Spleen (tissue), 11 donors: Measurements from ENCODE around the gene UFL1. TPM values are rescaled to one million over a fixed set of nuclear protein-coding genes. Genes with fewer than 3 reads are reported as not detected.
A peak's percentile ranks its signal among the peaks of the same experiment; 100 is the strongest.
"Not testable (repeated sequence)": the region's sequence is repeated elsewhere in the genome, so short reads cannot be mapped to it uniquely, and the experiment has no call there.

Experiments
- DNase-seq: peaks from one replicate; pipeline ENCODE4 v3.0.0-alpha.2; 2020
- H3K27ac ChIP-seq, 8 donors: fragments of 200-600 bp; sonication (generic) in 7 of 8; 1 replicate in 4 of 8; 2 replicates in 4 of 8; pipeline versions ENCODE4 v1.5.0 to v1.8.0; 2016 to 2021; ENCODE audit warnings: inconsistent platforms in 4 of 8, mild to moderate bottlenecking in 4 of 8, moderate library complexity in 1 of 8
- H3K27me3 ChIP-seq, 7 donors: fragments of 200-600 bp; sonication (generic) in 6 of 7; replicated peaks in 1 of 7; 1 replicate in 4 of 7; 2 replicates in 3 of 7; pipeline versions ENCODE4 v1.5.0 to v1.8.0; 2016 to 2021; ENCODE audit warnings: inconsistent platforms in 3 of 7, mild to moderate bottlenecking in 1 of 7
- H3K36me3 ChIP-seq, 6 donors: fragments of 200-600 bp; sonication (generic) in 5 of 6; 1 replicate in 4 of 6; 2 replicates in 2 of 6; pipeline versions ENCODE4 v1.5.0 to v1.8.0; 2016 to 2021; ENCODE audit warnings: inconsistent platforms in 2 of 6
- H3K4me1 ChIP-seq, 6 donors: fragments of 200-600 bp; sonication (generic) in 5 of 6; 1 replicate in 3 of 6; 2 replicates in 3 of 6; pipeline versions ENCODE4 v1.5.0 to v1.8.0; 2016 to 2021; ENCODE audit warnings: inconsistent platforms in 3 of 6
- H3K4me3 ChIP-seq, 8 donors: fragments of 200-600 bp; sonication (generic) in 7 of 8; 1 replicate in 4 of 8; 2 replicates in 4 of 8; pipeline versions ENCODE4 v1.5.0 to v1.8.0; 2016 to 2021; ENCODE audit warnings: inconsistent platforms in 4 of 8, mild to moderate bottlenecking in 4 of 8, moderate library complexity in 2 of 8
- H3K9me3 ChIP-seq, 8 donors: fragments of 200-600 bp; sonication (generic) in 7 of 8; 1 replicate in 4 of 8; 2 replicates in 4 of 8; pipeline versions ENCODE4 v1.5.0 to v1.8.0; 2016 to 2021; ENCODE audit warnings: inconsistent platforms in 4 of 8
- CTCF ChIP-seq, 11 experiments: fragments of 200-600 bp in 7 of 11; fragments of 450-650 bp in 4 of 11; sonication (generic) in 4 of 11; IDR thresholded peaks in 8 of 11; conservative IDR thresholded peaks in 3 of 11; 1 replicate in 7 of 11; 2 replicates in 4 of 11; pipeline versions ENCODE4 v1.4.0 to v1.8.0; 2016 to 2021; ENCODE audit warnings: antibody characterized with exemption in 11 of 11, inconsistent platforms in 4 of 11, mild to moderate bottlenecking in 1 of 11
- POLR2A ChIP-seq, 3 donors: fragments of 450-650 bp; IDR thresholded peaks; one replicate each; pipeline ENCODE4 v1.5.1; 2017; ENCODE audit warnings: antibody characterized with exemption in 3 of 3, mild to moderate bottlenecking in 1 of 3
- POLR2AphosphoS5 ChIP-seq, 3 donors: sonication (generic); formaldehyde crosslinking; IDR thresholded peaks; one replicate each; pipeline ENCODE4 v1.5.1; 2017; ENCODE audit warnings: antibody characterized with exemption in 3 of 3
- WGBS, 5 donors: extraction: QIAGEN DNeasy Blood & Tissue Kit in 3 of 5; methylation state at CpG; one replicate each; pipeline versions ENCODE4 v1.1.5 to v1.1.7; 2013 to 2018; 5-methylcytosine and 5-hydroxymethylcytosine counted together
- intact Hi-C: fragments of 100-400 bp; cut with DNase I; formaldehyde crosslinking; loops from one replicate; pipeline ENCODE4 v1.15.0; 2023; ENCODE audit warnings: low total_unique reads
- polyA plus RNA-seq, 3 donors: library from polyadenylated mRNA; stranded (reverse); fragments of 200-250 nt; gene quantifications; one replicate each; pipeline ENCODE4 v1.2.1, GENCODE V29; 2013
- total RNA-seq, 7 donors: library from RNA; depleted of rRNA in 3 of 7; stranded (reverse); fragments of >200 nt in 3 of 7; fragmentation: NEBNext Ultra II Directional in 4 of 7; extraction: Animal tissue kit (Norgen Biotek cat#: 25700) in 4 of 7; gene quantifications; one replicate each; pipeline versions ENCODE4 v1.1.0 to v1.2.1, GENCODE V29; 2016 to 2021
- donor health status: healthy with polysubstance abuse.
- donor health status: DM: no; HTN: no; CAD: no; lungs with moderate emphysema.
- donor health status: DM: no; HTN: no; CAD: no.
- donor health status: Bipolar disorder and iron deficiency.
- donor health status: healthy.
- donor health status: DM: no; HTN: no; CAD: no.
- donor health status: DM: yes; HTN: yes; CAD: no.

Gene UFL1
- total and polyA plus RNA-seq, 10 donors: 9.5 to 29.6 (median 21.1) TPM

- Histone ChIP-seq H3K36me3 (peaks cover 0 to 100% (median 77%) of the 10 kb centered on the region in 6 donors), H3K9me3 (no peaks in the 10 kb centered on the region), H3K4me1 (no peaks in the 10 kb centered on the region), H3K4me3 (no peak overlapping the region), H3K27ac (no peak overlapping the region), H3K27me3 (no peaks in the 10 kb centered on the region)
- DNase-seq: no peak
- intact Hi-C loops: loop anchor here (10.0 kb wide), 1 partner anchor 507 kb away; no protein-coding TSS in a partner anchor
- WGBS, 5 donors: 90 to 98% (median 93%) methylated on average over 4 of the region's 4 CpGs
- TF ChIP-seq POLR2A (IDR thresholded peaks at IDR 0.05): no peak
- no peak for TF ChIP-seq POLR2AphosphoS5 (IDR thresholded peaks at IDR 0.05)
- TF ChIP-seq CTCF (IDR thresholded peaks at IDR 0.05 in 8 of 11, conservative IDR thresholded peaks at IDR 0.05 in 3 of 11): no peak
Observed at GRCh38 chr6:96547654-96548053, 26.0 kb downstream of the UFL1 start.

- Histone ChIP-seq H3K4me3 (no peak overlapping the region), H3K27me3 (no peaks in the 10 kb centered on the region), H3K36me3 (peaks cover 5 to 74% (median 61%) of the 10 kb centered on the region in 6 donors), H3K27ac (no peak overlapping the region), H3K9me3 (no peaks in the 10 kb centered on the region), H3K4me1 (no peaks in the 10 kb centered on the region)
- DNase-seq: no peak
- TF ChIP-seq POLR2A (IDR thresholded peaks at IDR 0.05): no peak
- 94 to 96% (median 95%) methylated on average over 4 of the region's 4 CpGs for WGBS, 5 donors
- intact Hi-C loops: no loop called here
Observed at GRCh38 chr6:96554558-96554957, 33.0 kb downstream of the UFL1 start.

- intact Hi-C loops, H3K9me3 ChIP-seq, H3K27ac ChIP-seq, DNase-seq, H3K4me3 ChIP-seq, H3K27me3 ChIP-seq, H3K4me1 ChIP-seq: not testable (repeated sequence)
- 91 to 100% (median 92%) methylated on average over 2 of the region's 2 CpGs for WGBS, 5 donors
- H3K36me3 ChIP-seq: peaks cover 0 to 22% (median 11%) of the 10 kb centered on the region in 6 donors
Observed at GRCh38 chr6:96559740-96560139, 38.1 kb downstream of the UFL1 start.

- intact Hi-C loops: no loop called here
- H3K4me3 ChIP-seq: peak within 1 kb of the TSS in 2 of 8 donors; percentile 16 to 31
- TF ChIP-seq POLR2AphosphoS5 (IDR thresholded peaks at IDR 0.05) (no peak), POLR2A (IDR thresholded peaks at IDR 0.05) (no peak), CTCF (IDR thresholded peaks at IDR 0.05 in 8 of 11, conservative IDR thresholded peaks at IDR 0.05 in 3 of 11) (no peak)
- WGBS, 5 donors: 24 to 45% (median 27%) methylated on average over 3 of the region's 3 CpGs
- peak within 1 kb of the TSS in 3 of 8 donors; percentile 10 to 28 (median 23) for H3K27ac ChIP-seq
- H3K27me3 ChIP-seq: no peaks in the 10 kb centered on the region
- H3K4me1 ChIP-seq: no peaks in the 10 kb centered on the region
- H3K36me3 ChIP-seq: no peaks in the 10 kb centered on the region
- no peak for DNase-seq
- H3K9me3 ChIP-seq: peaks cover 0 to 3% (median 0%) of the 10 kb centered on the region in 8 donors
Observed at GRCh38 chr6:96562886-96563285, 41.3 kb downstream of the UFL1 start, which contains the start of gene FHL5. FHL5 (plus strand) TSS chr6:96563128; CDS start chr6:96603614, 40,486 bp downstream.

GRCh38 chr6:96563853-96564252 is 42.2 kb downstream of the UFL1 start:
- no peaks in the 10 kb centered on the region for H3K27me3 ChIP-seq
- H3K9me3 ChIP-seq: peaks cover 0 to 7% (median 0%) of the 10 kb centered on the region in 8 donors
- H3K4me3 ChIP-seq: peak overlapping the region in 2 of 8 donors; percentile 16 to 31
- H3K27ac ChIP-seq: peak overlapping the region in 1 of 8 donors; percentile 4
- intact Hi-C loops: no loop called here
- no peaks in the 10 kb centered on the region for H3K36me3 ChIP-seq
- no peaks in the 10 kb centered on the region for H3K4me1 ChIP-seq
- no peak for DNase-seq
- TF ChIP-seq POLR2AphosphoS5 (IDR thresholded peaks at IDR 0.05) (no peak), POLR2A (IDR thresholded peaks at IDR 0.05) (no peak), CTCF (IDR thresholded peaks at IDR 0.05 in 8 of 11, conservative IDR thresholded peaks at IDR 0.05 in 3 of 11) (no peak)
